ENCODE measurements around the gene KLHL36.
A peak's percentile ranks its signal among the peaks of the same experiment; 100 is the strongest.

Gene KLHL36

GRCh38 chr16:84647828-84648594, at the start of gene KLHL36:
Gene KLHL36 (plus strand): TSS chr16:84648511. CDS start chr16:84650868, 2,357 bp downstream.
- peaks cover 4 to 17% of the 10 kb centered on the region in 2 donors for H3K36me3 ChIP-seq (ENCODE audit: control insufficient read depth in 2 of 2, insufficient read depth in 2 of 2, low read length in 2 of 2)
- peak within 1 kb of the TSS; percentile 57 to 58 for H3K27ac ChIP-seq (ENCODE audit: low read depth in 2 of 2, low read length in 2 of 2)
- peaks cover 6 to 14% of the 10 kb centered on the region in 2 donors for H3K4me1 ChIP-seq (ENCODE audit: control insufficient read depth in 2 of 2, insufficient read depth in 2 of 2, low read length in 2 of 2)

GRCh38 chr16:84599521-84600202, 48.6 kb upstream of the KLHL36 start:
- Histone ChIP-seq H3K27ac (ENCODE audit: low read depth in 2 of 2, low read length in 2 of 2) (peak overlapping the region; percentile 67 to 87), H3K4me3 (ENCODE audit: low read length in 2 of 2) (peak overlapping the region in 1 of 2 donors; percentile 38), H3K4me1 (ENCODE audit: control insufficient read depth in 2 of 2, insufficient read depth in 2 of 2, low read length in 2 of 2) (peaks cover 24 to 37% of the 10 kb centered on the region in 2 donors), H3K9ac (ENCODE audit: low read depth in 1 of 2, low read length in 2 of 2) (peak overlapping the region; percentile 44 to 52), H3K36me3 (ENCODE audit: control insufficient read depth in 2 of 2, insufficient read depth in 2 of 2, low read length in 2 of 2) (peaks cover 0 to 2% of the 10 kb centered on the region in 2 donors), H3K9me3 (ENCODE audit: control insufficient read depth in 2 of 2, low read length in 2 of 2) (no peaks in the 10 kb centered on the region), H3K27me3 (ENCODE audit: control insufficient read depth in 2 of 2, insufficient read depth in 2 of 2, low read length in 2 of 2) (no peaks in the 10 kb centered on the region)

More at GRCh38 chr16:84647828-84648594, at the start of gene KLHL36:
- Histone ChIP-seq H3K4me3 (ENCODE audit: low read length in 2 of 2) (peak within 1 kb of the TSS; percentile 77 to 85), H3K9ac (ENCODE audit: low read depth in 1 of 2, low read length in 2 of 2) (peak within 1 kb of the TSS; percentile 70 to 74), H3K9me3 (ENCODE audit: control insufficient read depth in 2 of 2, low read length in 2 of 2) (no peaks in the 10 kb centered on the region), H3K27me3 (ENCODE audit: control insufficient read depth in 2 of 2, insufficient read depth in 2 of 2, low read length in 2 of 2) (no peaks in the 10 kb centered on the region)

GRCh38 chr16:84600343-84601229, 47.7 kb upstream of the KLHL36 start:
- peaks cover 0 to 2% of the 10 kb centered on the region in 2 donors for H3K36me3 ChIP-seq (ENCODE audit: control insufficient read depth in 2 of 2, insufficient read depth in 2 of 2, low read length in 2 of 2)
- peak overlapping the region in 1 of 2 donors; percentile 49 for H3K4me3 ChIP-seq (ENCODE audit: low read length in 2 of 2)
- peaks cover 16 to 34% of the 10 kb centered on the region in 2 donors for H3K4me1 ChIP-seq (ENCODE audit: control insufficient read depth in 2 of 2, insufficient read depth in 2 of 2, low read length in 2 of 2)
- H3K9me3 ChIP-seq (ENCODE audit: control insufficient read depth in 2 of 2, low read length in 2 of 2) = no peaks in the 10 kb centered on the region
- H3K9ac ChIP-seq (ENCODE audit: low read depth in 1 of 2, low read length in 2 of 2) = peak overlapping the region in 1 of 2 donors; percentile 52
- peak overlapping the region; percentile 11 to 87 for H3K27ac ChIP-seq (ENCODE audit: low read depth in 2 of 2, low read length in 2 of 2)
- no peaks in the 10 kb centered on the region for H3K27me3 ChIP-seq (ENCODE audit: control insufficient read depth in 2 of 2, insufficient read depth in 2 of 2, low read length in 2 of 2)

- Histone ChIP-seq H3K4me3 (ENCODE audit: low read length in 2 of 2) (peak overlapping the region; percentile 19 to 42), H3K36me3 (ENCODE audit: control insufficient read depth in 2 of 2, insufficient read depth in 2 of 2, low read length in 2 of 2) (no peaks in the 10 kb centered on the region), H3K4me1 (ENCODE audit: control insufficient read depth in 2 of 2, insufficient read depth in 2 of 2, low read length in 2 of 2) (peaks cover 11 to 24% of the 10 kb centered on the region in 2 donors), H3K27me3 (ENCODE audit: control insufficient read depth in 2 of 2, insufficient read depth in 2 of 2, low read length in 2 of 2) (no peaks in the 10 kb centered on the region), H3K9me3 (ENCODE audit: control insufficient read depth in 2 of 2, low read length in 2 of 2) (no peaks in the 10 kb centered on the region), H3K27ac (ENCODE audit: low read depth in 2 of 2, low read length in 2 of 2) (peak overlapping the region; percentile 41 to 68), H3K9ac (ENCODE audit: low read depth in 1 of 2, low read length in 2 of 2) (peak overlapping the region; percentile 6 to 36)
Measured at GRCh38 chr16:84603140-84603816, 45.0 kb upstream of the KLHL36 start.

GRCh38 chr16:84603940-84604339, 44.4 kb upstream of the KLHL36 start:
- Histone ChIP-seq H3K4me1 (ENCODE audit: control insufficient read depth in 2 of 2, insufficient read depth in 2 of 2, low read length in 2 of 2) (peaks cover 11 to 25% of the 10 kb centered on the region in 2 donors), H3K27ac (ENCODE audit: low read depth in 2 of 2, low read length in 2 of 2) (peak overlapping the region in 1 of 2 donors; percentile 68), H3K36me3 (ENCODE audit: control insufficient read depth in 2 of 2, insufficient read depth in 2 of 2, low read length in 2 of 2) (no peaks in the 10 kb centered on the region), H3K27me3 (ENCODE audit: control insufficient read depth in 2 of 2, insufficient read depth in 2 of 2, low read length in 2 of 2) (no peaks in the 10 kb centered on the region), H3K9me3 (ENCODE audit: control insufficient read depth in 2 of 2, low read length in 2 of 2) (no peaks in the 10 kb centered on the region), H3K4me3 (ENCODE audit: low read length in 2 of 2) (no peak overlapping the region), H3K9ac (ENCODE audit: low read depth in 1 of 2, low read length in 2 of 2) (no peak overlapping the region)

GRCh38 chr16:84604477-84605013, 43.8 kb upstream of the KLHL36 start:
- H3K9me3 ChIP-seq (ENCODE audit: control insufficient read depth in 2 of 2, low read length in 2 of 2) = no peaks in the 10 kb centered on the region
- no peak overlapping the region for H3K9ac ChIP-seq (ENCODE audit: low read depth in 1 of 2, low read length in 2 of 2)
- H3K4me1 ChIP-seq (ENCODE audit: control insufficient read depth in 2 of 2, insufficient read depth in 2 of 2, low read length in 2 of 2) = peaks cover 7 to 21% of the 10 kb centered on the region in 2 donors
- no peaks in the 10 kb centered on the region for H3K36me3 ChIP-seq (ENCODE audit: control insufficient read depth in 2 of 2, insufficient read depth in 2 of 2, low read length in 2 of 2)
- H3K27me3 ChIP-seq (ENCODE audit: control insufficient read depth in 2 of 2, insufficient read depth in 2 of 2, low read length in 2 of 2) = no peaks in the 10 kb centered on the region
- no peak overlapping the region for H3K27ac ChIP-seq (ENCODE audit: low read depth in 2 of 2, low read length in 2 of 2)
- no peak overlapping the region for H3K4me3 ChIP-seq (ENCODE audit: low read length in 2 of 2)

- H3K36me3 ChIP-seq (ENCODE audit: control insufficient read depth in 2 of 2, insufficient read depth in 2 of 2, low read length in 2 of 2) = no peaks in the 10 kb centered on the region
Measured at GRCh38 chr16:84605339-84605848, 42.9 kb upstream of the KLHL36 start.

GRCh38 chr16:84606081-84606875, 42.0 kb upstream of the KLHL36 start:
- Histone ChIP-seq H3K27ac (ENCODE audit: low read depth in 2 of 2, low read length in 2 of 2) (no peak overlapping the region), H3K4me3 (ENCODE audit: low read length in 2 of 2) (no peak overlapping the region), H3K9ac (ENCODE audit: low read depth in 1 of 2, low read length in 2 of 2) (peak overlapping the region in 1 of 2 donors; percentile 10), H3K9me3 (ENCODE audit: control insufficient read depth in 2 of 2, low read length in 2 of 2) (no peaks in the 10 kb centered on the region), H3K36me3 (ENCODE audit: control insufficient read depth in 2 of 2, insufficient read depth in 2 of 2, low read length in 2 of 2) (no peaks in the 10 kb centered on the region), H3K27me3 (ENCODE audit: control insufficient read depth in 2 of 2, insufficient read depth in 2 of 2, low read length in 2 of 2) (no peaks in the 10 kb centered on the region), H3K4me1 (ENCODE audit: control insufficient read depth in 2 of 2, insufficient read depth in 2 of 2, low read length in 2 of 2) (peaks cover 3 to 23% of the 10 kb centered on the region in 2 donors)

More at GRCh38 chr16:84605339-84605848, 42.9 kb upstream of the KLHL36 start:
- peaks cover 3 to 20% of the 10 kb centered on the region in 2 donors for H3K4me1 ChIP-seq (ENCODE audit: control insufficient read depth in 2 of 2, insufficient read depth in 2 of 2, low read length in 2 of 2)
- no peak overlapping the region for H3K4me3 ChIP-seq (ENCODE audit: low read length in 2 of 2)
- no peaks in the 10 kb centered on the region for H3K9me3 ChIP-seq (ENCODE audit: control insufficient read depth in 2 of 2, low read length in 2 of 2)
- H3K9ac ChIP-seq (ENCODE audit: low read depth in 1 of 2, low read length in 2 of 2) = no peak overlapping the region
- no peak overlapping the region for H3K27ac ChIP-seq (ENCODE audit: low read depth in 2 of 2, low read length in 2 of 2)
- no peaks in the 10 kb centered on the region for H3K27me3 ChIP-seq (ENCODE audit: control insufficient read depth in 2 of 2, insufficient read depth in 2 of 2, low read length in 2 of 2)

Data from mucosa of rectum (tissue), 2 donors.